ENCODE measurements around the gene ABCA9.
"Not testable (repeated sequence)": the region's sequence is repeated elsewhere in the genome, so short reads cannot be mapped to it uniquely, and the experiment has no call there.

DNA sequence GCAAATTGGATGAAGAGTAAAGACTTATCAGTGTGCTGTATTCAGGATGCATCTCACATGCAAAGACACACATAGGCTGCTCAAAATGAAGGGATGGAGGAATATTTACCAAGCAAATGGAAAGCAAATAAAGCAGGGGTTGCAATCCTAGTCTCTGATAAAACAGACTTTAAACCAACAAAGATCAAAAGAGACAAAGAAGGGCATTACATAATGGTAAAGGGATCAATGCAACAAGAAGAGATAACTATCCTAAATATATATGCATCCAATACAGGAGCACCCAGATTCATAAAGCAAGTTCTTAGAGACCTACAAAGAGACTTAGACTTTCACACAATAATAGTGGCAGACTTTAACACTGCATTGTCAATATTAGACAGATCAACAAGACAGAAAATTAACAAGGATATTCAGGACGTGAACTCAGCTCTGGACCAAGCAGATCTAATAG lies 12.1 kb upstream of the ABCA9 start:
- TF ChIP-seq, protein P1, sequence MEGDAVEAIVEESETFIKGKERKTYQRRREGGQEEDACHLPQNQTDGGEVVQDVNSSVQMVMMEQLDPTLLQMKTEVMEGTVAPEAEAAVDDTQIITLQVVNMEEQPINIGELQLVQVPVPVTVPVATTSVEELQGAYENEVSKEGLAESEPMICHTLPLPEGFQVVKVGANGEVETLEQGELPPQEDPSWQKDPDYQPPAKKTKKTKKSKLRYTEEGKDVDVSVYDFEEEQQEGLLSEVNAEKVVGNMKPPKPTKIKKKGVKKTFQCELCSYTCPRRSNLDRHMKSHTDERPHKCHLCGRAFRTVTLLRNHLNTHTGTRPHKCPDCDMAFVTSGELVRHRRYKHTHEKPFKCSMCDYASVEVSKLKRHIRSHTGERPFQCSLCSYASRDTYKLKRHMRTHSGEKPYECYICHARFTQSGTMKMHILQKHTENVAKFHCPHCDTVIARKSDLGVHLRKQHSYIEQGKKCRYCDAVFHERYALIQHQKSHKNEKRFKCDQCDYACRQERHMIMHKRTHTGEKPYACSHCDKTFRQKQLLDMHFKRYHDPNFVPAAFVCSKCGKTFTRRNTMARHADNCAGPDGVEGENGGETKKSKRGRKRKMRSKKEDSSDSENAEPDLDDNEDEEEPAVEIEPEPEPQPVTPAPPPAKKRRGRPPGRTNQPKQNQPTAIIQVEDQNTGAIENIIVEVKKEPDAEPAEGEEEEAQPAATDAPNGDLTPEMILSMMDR (IDR thresholded peaks at IDR 0.05), result not testable (repeated sequence)
- not testable (repeated sequence) for TF ChIP-seq POLR2A (IDR thresholded peaks at IDR 0.05)

Data from adrenal gland (tissue), 5 donors.